CD1c-positive myeloid dendritic cell (primary cell): Measurements from ENCODE around the gene IGIP.
A peak's percentile ranks its signal among the peaks of the same experiment; 100 is the strongest.

Experiments used
- DNase-seq: peaks from one replicate; pipeline ENCODE4 v3.0.0-alpha.2; 2016; ENCODE audit errors: extremely low spot score

Gene IGIP

GRCh38 chr5:140125637-140126036 lies at the start of gene IGIP:
TSS of gene IGIP (plus strand) at chr5:140125937. CDS start at chr5:140128477, 2,540 bp downstream.
- no peak for DNase-seq

- DNase-seq = no peak
These were observed 49.6 kb upstream of the IGIP start for GRCh38 chr5:140076142-140076541.

GRCh38 chr5:140076788-140077187 lies 48.9 kb upstream of the IGIP start:
- no peak for DNase-seq

- no peak for DNase-seq
These were observed 42.6 kb upstream of the IGIP start for GRCh38 chr5:140083120-140083519.

DNA sequence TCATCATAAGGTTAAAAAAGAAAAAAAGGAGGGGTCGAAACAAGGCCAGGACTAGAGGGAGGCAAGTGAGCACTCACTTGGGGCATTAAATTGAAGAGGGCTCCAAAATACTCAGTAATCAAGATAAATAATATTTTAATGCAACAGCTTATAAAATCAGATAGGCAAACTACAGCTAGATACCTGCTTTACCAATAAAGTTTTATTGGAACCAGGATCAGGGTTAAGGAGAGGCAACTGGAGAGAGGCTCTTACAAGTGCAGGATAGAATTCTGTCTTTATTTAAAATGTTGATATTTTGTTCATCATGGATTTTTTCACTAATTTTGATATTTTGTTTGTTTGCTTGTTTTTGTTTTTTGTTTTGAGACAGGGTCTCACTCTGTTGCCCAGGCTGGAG lies 42.1 kb upstream of the IGIP start:
- no peak for DNase-seq

DNA sequence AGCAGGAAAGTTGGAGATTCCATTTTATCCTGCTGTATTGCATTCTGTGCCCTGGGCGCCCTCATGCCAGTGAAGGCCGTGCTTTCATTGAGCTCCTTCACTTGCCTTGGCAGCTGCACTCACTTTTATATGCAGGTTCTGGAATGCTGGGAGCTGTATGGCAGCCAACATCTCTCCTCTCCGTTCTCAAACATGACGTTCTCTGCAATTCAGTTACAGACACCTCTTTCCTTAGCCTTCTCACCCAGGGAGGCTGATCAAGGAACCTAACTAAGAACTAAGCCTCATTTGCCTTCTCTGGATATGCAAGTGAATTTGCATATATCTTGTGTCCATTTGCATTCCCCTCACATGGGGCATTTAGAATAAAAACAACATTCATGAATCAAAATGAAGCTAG lies 41.2 kb upstream of the IGIP start:
- no peak for DNase-seq

DNA sequence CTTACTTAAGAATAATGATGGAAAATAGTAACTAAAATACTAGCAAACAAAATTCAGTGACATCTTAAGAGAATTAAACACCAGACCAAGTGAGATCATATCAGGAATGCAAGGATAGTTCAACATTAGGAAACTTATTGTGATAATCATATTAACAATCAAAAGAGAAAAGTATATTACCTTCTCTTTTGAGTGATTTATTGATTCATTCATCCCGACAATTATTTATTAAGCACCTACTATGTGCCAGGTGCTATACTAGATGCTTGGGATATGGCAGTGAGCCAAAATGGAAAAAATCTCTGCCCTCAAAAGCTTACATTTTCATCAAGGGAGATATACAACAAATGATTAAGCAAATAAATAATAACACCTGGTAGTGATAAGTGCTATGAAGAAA lies 35.5 kb upstream of the IGIP start:
- DNase-seq = no peak

DNA sequence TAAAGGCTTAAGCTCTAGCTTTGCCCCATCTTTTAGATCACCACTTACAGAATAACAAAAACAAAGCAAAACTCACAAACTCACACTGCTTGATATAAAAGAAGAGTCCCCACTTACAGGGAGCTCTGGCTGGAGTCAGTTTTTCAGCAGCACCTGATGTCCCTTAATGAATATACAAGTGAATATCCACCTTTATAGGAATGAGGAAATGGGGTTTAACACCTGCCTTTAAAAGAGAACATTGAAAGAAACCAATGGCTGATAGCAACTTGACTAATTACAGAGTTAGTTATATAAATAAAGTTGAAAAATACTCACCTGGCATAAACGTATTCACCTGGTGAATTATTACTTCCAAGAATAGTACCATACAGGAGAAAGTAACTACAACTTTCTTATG lies 32.6 kb upstream of the IGIP start:
- no peak for DNase-seq

DNA sequence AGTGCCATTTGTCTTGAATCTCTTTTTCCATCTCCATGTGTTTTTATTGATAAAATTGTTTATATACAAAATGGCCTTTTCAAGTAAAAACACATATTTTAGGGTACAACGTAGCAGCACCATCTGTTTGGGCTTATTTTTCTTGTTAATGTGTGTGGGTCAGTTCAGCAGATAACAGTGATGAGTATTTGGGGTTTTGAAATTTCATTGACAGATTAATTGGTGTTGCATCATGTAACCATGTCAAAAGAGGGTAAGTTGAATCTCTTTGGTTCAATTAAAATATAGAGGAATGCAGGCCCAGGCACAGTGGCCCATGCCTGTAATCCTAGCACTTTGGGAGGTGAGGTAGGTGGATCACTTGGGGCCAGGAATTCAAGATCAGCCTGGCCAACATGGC lies 31.9 kb upstream of the IGIP start:
- no peak for DNase-seq

- no peak for DNase-seq
These were observed 30.8 kb upstream of the IGIP start for GRCh38 chr5:140094889-140095288.

GRCh38 chr5:140101179-140101578 lies 24.6 kb upstream of the IGIP start:
- no peak for DNase-seq

DNA sequence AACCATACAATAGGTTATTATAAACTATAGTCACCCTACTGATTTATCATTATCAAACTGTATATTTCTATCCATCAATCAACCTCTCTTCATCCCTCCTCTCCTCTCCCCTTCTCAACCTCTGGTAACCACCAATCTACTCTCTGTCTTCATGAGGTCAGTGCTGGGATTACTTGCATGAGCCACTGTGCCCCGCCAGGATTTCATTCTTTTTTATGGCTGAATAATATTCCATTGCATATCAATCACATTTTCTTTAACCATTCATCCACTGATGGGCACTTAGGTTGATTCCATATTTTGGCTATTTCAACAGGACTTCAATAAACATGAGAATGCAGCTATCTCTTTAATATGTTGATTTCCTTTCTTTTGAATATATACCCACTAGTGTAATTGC lies 22.6 kb upstream of the IGIP start:
- DNase-seq = no peak

GRCh38 chr5:140104100-140104499 lies 21.6 kb upstream of the IGIP start:
- no peak for DNase-seq

DNA sequence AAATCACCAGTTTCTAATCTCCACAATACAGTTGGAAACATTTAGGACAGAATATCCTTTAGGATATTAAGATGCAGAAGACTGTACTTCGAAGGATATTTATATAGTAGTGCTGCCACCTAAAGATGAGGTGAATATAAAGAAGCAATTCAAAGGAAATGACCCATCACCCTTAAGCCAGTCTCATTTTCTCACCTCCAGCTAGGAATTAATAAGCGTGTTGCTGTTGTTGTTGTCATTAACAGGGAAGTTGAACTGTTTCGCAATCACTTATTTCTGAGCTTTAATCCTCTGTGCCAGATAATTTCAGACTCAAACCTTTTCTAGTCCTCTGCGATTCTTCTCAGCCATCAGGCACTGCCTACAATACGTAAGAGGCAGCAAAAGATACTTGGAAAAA lies 19.6 kb upstream of the IGIP start:
- peak; percentile 55 for DNase-seq

- no peak for DNase-seq
These were observed 18.9 kb upstream of the IGIP start for GRCh38 chr5:140106805-140107311.

DNA sequence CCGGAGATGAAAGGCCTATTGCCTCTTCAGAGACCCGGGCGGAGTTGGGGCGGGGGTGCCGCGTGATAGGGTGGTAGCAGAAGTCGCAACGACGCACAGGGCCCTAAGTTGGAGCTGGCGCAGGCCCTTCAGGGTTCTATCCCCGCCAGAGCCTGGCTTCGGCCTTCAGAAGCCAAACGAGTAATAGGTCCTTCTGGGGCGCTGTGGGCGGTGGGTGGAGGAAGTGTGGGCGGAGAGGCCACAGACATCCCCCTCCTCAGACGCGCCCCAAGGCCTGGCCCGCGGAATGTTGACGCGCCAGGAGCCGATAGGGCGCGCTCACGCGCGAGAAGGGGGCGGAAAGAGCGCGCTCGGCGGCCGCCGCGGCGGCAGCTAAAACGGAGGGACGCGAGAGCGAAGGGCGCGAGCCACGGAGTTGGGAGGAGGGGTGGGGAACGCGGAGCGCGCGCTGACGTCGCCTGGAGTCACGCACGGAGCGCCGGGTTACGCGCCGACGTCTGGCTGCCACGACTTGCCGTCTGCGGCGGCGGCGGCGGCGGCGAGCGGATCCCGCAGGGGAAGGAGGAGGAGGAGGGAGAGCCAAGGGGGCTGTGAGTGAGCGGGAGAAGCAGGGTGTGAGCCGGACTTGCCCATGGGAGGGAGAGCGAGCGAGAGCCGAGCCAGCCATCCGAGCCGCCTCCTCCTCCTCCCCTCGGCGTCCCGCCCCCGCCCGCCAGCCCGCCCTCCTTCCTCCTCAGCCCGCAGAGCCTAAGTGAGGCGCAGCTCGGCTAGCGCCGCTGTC lies 18.2 kb upstream of the IGIP start:
- DNase-seq = peak; percentile 95

DNA sequence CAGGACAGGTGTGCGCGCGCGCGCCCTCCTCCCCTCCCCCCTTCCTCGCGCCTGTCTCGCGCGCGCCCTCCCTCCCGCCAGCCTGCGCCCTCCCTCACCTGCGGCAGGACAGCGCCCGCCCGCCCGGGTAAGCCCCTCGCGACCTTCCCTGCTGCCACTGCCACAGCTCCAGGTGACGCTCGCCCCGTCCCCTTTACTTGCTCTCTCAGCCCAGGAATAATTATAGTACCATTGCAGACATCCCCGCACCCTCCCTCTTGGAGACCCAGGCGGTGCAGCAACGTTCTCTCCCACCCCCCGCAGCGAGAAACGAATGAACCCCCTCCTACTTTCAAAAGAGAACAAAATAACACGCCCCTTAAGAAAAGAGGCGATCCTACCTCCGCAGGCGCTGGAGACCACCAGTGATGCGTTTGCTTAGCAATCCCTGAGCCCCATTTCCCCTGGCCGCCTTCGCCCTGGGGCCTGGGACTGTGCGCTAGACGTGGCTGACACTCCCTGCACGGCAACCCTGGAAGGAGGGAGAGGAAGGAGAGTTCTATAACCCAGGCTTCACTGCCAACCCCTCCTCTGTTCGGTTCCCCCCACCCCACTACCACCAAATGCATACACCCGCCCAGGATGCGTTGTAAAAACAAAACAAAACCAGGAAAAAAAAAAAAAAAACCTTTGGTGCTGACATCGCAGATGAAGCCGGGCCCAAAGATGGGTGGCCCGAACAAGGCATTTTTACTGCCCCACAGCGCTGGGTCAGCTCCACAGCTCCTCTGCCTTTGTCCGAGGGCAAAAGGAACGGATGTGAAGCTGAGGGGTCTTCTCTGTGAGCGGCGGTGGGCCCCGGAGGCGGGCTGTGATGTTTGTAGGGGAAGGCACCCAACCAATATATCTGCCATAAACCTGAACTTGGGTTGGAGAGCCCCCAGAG lies 17.4 kb upstream of the IGIP start:
- DNase-seq = no peak

DNA sequence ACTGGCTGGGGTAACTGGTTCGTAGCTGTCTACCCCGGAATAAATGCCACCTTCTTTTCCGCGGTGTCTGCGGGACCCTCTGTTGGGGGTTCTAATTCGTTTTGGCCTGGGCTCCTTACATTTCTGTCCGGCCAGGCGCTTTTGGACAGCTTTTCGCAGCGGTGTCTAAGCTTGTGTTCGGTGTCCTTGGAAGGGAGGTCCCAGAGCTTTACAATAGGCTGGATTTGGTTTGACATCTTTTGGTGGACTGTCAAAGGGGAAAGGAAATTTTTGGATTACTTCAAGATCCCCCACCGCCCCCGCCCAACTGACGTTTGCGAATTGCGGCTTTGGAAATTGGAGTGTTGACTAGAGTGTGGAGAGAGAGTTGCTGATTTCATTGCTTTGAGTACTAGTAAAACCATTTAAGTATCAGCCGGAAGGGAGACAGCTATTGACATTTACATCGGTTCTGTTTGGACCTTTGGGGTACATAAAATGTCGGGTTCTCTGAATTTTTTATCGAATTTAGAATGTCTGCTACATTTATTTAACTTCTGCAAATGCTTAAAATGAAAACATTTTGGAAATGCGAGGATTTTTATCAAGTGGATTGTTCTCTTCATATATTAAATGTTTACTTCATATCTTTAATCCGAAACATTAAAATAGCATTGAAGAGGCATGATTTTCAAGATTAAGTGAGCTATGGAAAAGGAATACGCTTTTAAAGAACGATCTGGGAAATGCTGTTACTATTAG lies 16.5 kb upstream of the IGIP start:
- DNase-seq = no peak

DNA sequence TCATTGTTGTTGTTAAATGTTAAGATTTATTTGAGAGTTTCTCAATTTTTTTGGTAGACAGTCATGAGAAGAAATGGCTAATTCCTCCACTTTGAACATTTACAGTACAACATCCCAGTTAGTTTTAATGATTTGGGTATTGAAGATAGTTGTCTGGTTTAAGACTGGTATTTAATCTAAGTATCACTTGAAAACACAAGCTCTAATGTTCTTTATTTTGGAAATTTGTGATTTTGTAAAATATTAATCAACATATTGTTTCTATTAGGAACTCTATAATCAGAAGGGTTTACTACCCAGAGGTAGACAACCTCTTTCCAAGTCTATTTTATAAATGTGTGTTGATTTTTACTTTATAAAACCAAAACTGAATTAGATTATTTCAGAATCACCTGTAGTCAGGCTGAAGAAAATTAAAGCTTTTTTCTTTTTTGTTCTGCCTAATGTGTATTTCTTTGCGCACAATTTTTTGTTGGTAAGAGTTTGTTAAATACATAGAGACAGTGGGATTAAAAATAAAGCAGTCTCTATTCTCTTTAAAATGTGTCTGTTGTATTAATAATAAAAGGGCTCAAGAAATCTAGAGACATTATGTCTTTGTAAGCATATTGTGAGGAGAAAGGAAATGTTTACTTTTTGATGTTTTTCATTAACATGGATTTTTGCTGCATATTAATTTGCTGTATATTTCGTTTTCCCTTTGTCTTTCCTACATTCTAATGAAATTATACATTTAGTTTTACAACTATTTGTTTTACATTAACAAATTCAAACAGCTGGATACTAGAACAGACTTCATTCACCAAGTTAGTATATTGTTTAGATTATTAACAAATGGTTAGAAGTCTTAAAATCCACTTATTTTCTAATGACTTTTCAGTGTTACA lies 15.7 kb upstream of the IGIP start:
- no peak for DNase-seq

DNA sequence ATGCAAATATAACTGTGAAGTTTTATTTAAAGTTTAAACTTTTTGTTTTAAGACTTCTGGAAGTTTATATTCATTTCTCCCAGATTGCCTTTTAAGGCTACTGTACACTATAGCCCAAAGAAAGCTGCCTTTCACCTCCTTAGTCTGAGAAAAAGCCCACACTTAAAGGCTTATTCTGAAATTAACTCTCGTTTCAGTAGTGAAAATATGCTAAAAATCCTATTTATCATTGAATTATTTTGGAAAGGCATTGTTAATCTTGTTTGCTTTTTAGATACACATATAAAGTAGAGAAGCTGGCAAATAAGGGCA lies 15.1 kb upstream of the IGIP start:
- no peak for DNase-seq
